NB4 (cell line): ENCODE results near the gene SULT4A1.

Experiments used
- CTCF ChIP-seq: IDR thresholded peaks from one replicate; pipeline ENCODE4 v1.5.1; 2012; ENCODE audit warnings: low read depth, low read length
- MAX ChIP-seq: IDR thresholded peaks from 2 replicates; pipeline ENCODE4 v1.6.1; 2011; ENCODE audit warnings: low read depth, low read length
- MYC ChIP-seq: IDR thresholded peaks from 2 replicates; pipeline ENCODE4 v1.6.1; 2011; ENCODE audit warnings: low read depth, low read length
- POLR2A ChIP-seq: IDR thresholded peaks from 2 replicates; pipeline ENCODE4 v1.6.1; 2011; ENCODE audit warnings: mild to moderate bottlenecking; ENCODE audit not compliant: insufficient read length; ENCODE audit errors: extremely low read depth

GRCh38 chr22:43817402-43817801 lies 44.9 kb downstream of the SULT4A1 start:
- TF ChIP-seq CTCF (no peak), POLR2A (no peak), MAX (no peak), MYC (no peak)
